ENCODE measurements around the gene KBTBD8.

Gene KBTBD8

DNA sequence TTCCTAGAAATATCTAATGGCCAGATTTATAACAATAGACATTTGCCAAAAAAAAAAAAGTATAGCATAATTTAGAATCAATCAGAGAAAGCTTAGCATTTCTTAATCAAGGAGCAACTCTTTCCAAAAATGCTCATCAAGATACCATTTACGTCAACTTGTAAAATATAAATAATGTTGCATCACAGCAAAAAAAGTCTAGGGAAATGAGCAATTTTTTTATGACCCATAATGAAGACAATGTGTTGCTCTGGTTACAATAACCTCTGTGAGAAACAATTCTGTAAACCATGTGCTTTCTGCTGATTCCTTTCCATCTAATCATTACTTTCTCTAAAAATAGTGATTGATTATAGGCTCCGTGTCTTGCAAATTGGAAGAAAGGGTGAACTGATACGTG, 36.3 kb downstream of the KBTBD8 start:
- TF ChIP-seq, protein P1, sequence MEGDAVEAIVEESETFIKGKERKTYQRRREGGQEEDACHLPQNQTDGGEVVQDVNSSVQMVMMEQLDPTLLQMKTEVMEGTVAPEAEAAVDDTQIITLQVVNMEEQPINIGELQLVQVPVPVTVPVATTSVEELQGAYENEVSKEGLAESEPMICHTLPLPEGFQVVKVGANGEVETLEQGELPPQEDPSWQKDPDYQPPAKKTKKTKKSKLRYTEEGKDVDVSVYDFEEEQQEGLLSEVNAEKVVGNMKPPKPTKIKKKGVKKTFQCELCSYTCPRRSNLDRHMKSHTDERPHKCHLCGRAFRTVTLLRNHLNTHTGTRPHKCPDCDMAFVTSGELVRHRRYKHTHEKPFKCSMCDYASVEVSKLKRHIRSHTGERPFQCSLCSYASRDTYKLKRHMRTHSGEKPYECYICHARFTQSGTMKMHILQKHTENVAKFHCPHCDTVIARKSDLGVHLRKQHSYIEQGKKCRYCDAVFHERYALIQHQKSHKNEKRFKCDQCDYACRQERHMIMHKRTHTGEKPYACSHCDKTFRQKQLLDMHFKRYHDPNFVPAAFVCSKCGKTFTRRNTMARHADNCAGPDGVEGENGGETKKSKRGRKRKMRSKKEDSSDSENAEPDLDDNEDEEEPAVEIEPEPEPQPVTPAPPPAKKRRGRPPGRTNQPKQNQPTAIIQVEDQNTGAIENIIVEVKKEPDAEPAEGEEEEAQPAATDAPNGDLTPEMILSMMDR (IDR thresholded peaks at IDR 0.05; ENCODE audit: insufficient read depth, low read length, poor library complexity, severe bottlenecking): no peak
- Histone ChIP-seq H3K36me3 (ENCODE audit: control insufficient read depth, insufficient read depth, low read length) (no peaks in the 10 kb centered on the region), H3K27me3 (replicated peaks; ENCODE audit: control insufficient read depth, insufficient read depth, low read length) (no peaks in the 10 kb centered on the region), H3K4me3 (replicated peaks; ENCODE audit: low read depth, low read length) (no peak overlapping the region)
- no peak for DNase-seq (ENCODE audit: extremely low read depth, insufficient read length)

DNA sequence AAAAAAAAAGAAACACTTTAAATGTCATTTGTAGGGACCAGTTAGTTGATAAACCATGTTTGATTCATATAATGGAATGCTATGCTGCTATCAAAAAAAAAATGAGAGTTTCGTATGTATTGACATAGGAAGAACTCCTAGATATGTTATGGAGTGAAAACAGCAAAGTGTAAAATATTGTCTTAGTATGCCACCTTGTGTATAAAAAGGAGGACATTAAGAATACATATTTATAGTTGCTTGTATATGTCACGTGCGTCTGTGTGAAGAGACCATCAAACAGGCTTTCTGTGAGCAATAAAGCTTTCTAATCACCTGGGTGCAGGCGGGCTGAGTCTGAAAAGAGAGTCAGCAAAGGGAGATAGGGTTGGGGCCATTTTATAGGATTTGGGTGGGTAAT, 39.5 kb downstream of the KBTBD8 start:
- Histone ChIP-seq H3K4me3 (replicated peaks; ENCODE audit: low read depth, low read length) (no peak overlapping the region), H3K27me3 (replicated peaks; ENCODE audit: control insufficient read depth, insufficient read depth, low read length) (no peaks in the 10 kb centered on the region), H3K36me3 (ENCODE audit: control insufficient read depth, insufficient read depth, low read length) (no peaks in the 10 kb centered on the region)
- DNase-seq (ENCODE audit: extremely low read depth, insufficient read length): no peak
- TF ChIP-seq, protein P1 (IDR thresholded peaks at IDR 0.05; ENCODE audit: insufficient read depth, low read length, poor library complexity, severe bottlenecking): no peak

DNA sequence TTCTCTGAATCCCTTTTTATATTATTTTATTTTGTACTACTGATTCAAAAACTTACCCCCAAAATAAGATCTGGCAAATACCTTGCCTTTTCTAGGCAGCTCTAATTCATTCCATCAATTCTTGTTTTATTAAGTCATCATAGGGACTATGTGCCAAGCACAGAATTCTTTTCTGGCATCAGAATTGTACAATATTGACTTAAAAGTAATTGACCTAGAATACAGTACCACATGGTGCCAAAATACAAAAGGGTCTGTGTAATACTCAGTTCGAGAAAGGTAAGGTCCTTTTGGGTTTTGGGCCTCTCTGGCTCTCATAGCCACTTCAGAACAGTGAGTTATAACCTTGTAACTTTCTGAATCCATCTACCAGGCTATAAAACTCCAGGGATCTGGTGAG, 46.2 kb downstream of the KBTBD8 start:
- TF ChIP-seq, protein P1 (IDR thresholded peaks at IDR 0.05; ENCODE audit: insufficient read depth, low read length, poor library complexity, severe bottlenecking): no peak
- Histone ChIP-seq H3K4me3 (replicated peaks; ENCODE audit: low read depth, low read length) (no peak overlapping the region), H3K27me3 (replicated peaks; ENCODE audit: control insufficient read depth, insufficient read depth, low read length) (no peaks in the 10 kb centered on the region), H3K36me3 (ENCODE audit: control insufficient read depth, insufficient read depth, low read length) (no peaks in the 10 kb centered on the region)
- no peak for DNase-seq (ENCODE audit: extremely low read depth, insufficient read length)

DNA sequence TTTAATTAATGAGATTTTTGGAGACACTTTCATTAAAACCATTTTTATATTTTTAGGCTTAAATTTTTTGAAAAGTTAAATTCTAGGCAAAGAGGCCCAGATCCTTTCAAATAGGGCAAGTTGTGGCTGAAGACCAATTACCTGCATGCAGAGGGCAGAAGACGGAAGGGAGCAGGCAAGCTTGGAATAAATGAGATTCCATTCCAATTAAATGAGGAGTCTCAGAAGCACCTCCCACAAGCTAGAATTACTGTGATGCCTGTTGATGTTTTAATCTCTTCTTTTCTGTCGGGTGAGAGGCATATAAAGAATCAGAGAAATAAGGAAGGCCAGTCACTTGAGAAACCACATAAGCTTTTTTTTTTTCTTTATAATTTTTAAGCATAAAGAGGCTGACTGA, 46.8 kb downstream of the KBTBD8 start:
- no peaks in the 10 kb centered on the region for H3K36me3 ChIP-seq (ENCODE audit: control insufficient read depth, insufficient read depth, low read length)
- no peak overlapping the region for H3K4me3 ChIP-seq (replicated peaks; ENCODE audit: low read depth, low read length)
- H3K27me3 ChIP-seq (replicated peaks; ENCODE audit: control insufficient read depth, insufficient read depth, low read length): no peaks in the 10 kb centered on the region
- no peak for DNase-seq (ENCODE audit: extremely low read depth, insufficient read length)
- TF ChIP-seq, protein P1 (IDR thresholded peaks at IDR 0.05; ENCODE audit: insufficient read depth, low read length, poor library complexity, severe bottlenecking): no peak

DNA sequence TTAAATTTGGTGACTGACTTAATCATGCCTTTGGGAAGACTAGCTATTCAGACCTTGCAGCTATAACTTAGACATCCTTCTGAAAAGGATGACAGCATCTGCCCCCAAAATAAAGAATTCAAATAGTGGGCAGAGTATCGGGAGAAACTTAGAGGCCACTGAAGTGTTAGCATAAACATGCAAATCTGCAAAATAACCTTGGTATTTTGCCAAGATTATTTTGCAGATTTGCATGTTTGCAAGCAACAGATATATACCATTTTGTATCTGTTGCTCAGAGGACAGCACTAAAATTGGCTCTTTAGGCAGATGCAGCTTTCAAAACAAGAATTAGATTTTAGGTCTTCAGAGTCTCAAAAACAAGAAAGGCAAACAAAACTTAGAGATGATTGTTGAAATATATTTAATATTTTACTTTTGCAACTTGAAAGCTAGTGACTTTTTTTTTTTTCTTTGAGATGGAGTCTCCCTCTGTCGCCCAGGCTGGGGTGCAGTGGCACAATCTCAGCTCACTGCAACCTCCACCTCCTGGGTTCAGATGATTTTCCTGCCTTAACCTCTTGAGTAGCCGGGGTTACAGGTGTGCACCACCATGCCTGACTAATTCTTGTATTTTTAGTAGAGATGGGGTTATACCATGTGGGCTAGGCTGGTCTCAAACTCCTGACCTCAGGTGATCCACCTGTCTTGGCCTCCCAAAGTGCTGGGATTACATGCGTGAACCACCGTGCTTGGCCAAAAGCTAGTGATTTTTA, 47.8 kb downstream of the KBTBD8 start:
- no peaks in the 10 kb centered on the region for H3K27me3 ChIP-seq (replicated peaks; ENCODE audit: control insufficient read depth, insufficient read depth, low read length)
- DNase-seq (ENCODE audit: extremely low read depth, insufficient read length): peak; percentile 36
- H3K36me3 ChIP-seq (ENCODE audit: control insufficient read depth, insufficient read depth, low read length): no peaks in the 10 kb centered on the region
- TF ChIP-seq, protein P1 (IDR thresholded peaks at IDR 0.05; ENCODE audit: insufficient read depth, low read length, poor library complexity, severe bottlenecking): no peak
- H3K4me3 ChIP-seq (replicated peaks; ENCODE audit: low read depth, low read length): no peak overlapping the region

DNA sequence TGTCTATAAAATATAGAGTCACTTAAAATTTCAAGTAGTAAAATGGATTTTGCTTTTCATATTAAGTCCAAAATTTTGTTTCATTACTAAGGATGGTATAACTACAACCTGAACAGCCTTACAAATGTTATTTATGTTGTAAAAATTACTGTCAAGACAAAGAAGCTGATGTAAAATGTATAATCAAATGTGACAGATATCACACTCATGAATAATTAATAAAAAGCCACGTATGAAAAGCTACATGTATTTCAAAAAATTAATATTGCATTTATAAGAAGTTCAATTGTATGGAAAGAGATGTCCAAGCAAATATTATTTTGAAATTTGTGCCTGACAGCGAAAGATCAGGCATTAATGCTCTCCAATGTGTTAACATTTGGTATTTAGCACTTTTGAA, 48.9 kb downstream of the KBTBD8 start:
- H3K4me3 ChIP-seq (replicated peaks; ENCODE audit: low read depth, low read length): no peak overlapping the region
- TF ChIP-seq, protein P1 (IDR thresholded peaks at IDR 0.05; ENCODE audit: insufficient read depth, low read length, poor library complexity, severe bottlenecking): no peak
- no peak for DNase-seq (ENCODE audit: extremely low read depth, insufficient read length)
- no peaks in the 10 kb centered on the region for H3K36me3 ChIP-seq (ENCODE audit: control insufficient read depth, insufficient read depth, low read length)
- H3K27me3 ChIP-seq (replicated peaks; ENCODE audit: control insufficient read depth, insufficient read depth, low read length): no peaks in the 10 kb centered on the region
